CD4-positive, alpha-beta T cell treated with Interleukin-4 for 4 hours (primary cell): ENCODE data around the gene SMIM1.
"Not testable (repeated sequence)": the region's sequence is repeated elsewhere in the genome, so short reads cannot be mapped to it uniquely, and the experiment has no call there.

Source experiments
- DNase-seq: peaks from one replicate; pipeline ENCODE4 v3.0.0-alpha.2; 2020

The SMIM1 gene

GRCh38 chr1:3738943-3739342, 33.6 kb upstream of the SMIM1 start:
- DNase-seq = no peak

- no peak for DNase-seq
Observed at GRCh38 chr1:3740042-3740441, 32.5 kb upstream of the SMIM1 start.

GRCh38 chr1:3740752-3741151, 31.8 kb upstream of the SMIM1 start:
- DNase-seq = no peak

- no peak for DNase-seq
Observed at GRCh38 chr1:3741566-3742438, 30.7 kb upstream of the SMIM1 start.

- no peak for DNase-seq
Observed at GRCh38 chr1:3742439-3743298, 29.9 kb upstream of the SMIM1 start.

GRCh38 chr1:3743421-3743820, 29.1 kb upstream of the SMIM1 start:
- no peak for DNase-seq

- DNase-seq = no peak
Observed at GRCh38 chr1:3743826-3744225, 28.7 kb upstream of the SMIM1 start.

GRCh38 chr1:3744646-3745045, 27.9 kb upstream of the SMIM1 start:
- DNase-seq = no peak

GRCh38 chr1:3745071-3745470, 27.5 kb upstream of the SMIM1 start:
- DNase-seq = no peak

GRCh38 chr1:3745590-3746381, 26.8 kb upstream of the SMIM1 start:
- DNase-seq = no peak

GRCh38 chr1:3746389-3746829, 26.1 kb upstream of the SMIM1 start:
- no peak for DNase-seq

GRCh38 chr1:3746830-3747521, 25.6 kb upstream of the SMIM1 start:
- DNase-seq = peak; percentile 85

GRCh38 chr1:3747522-3747848, 25.1 kb upstream of the SMIM1 start:
- DNase-seq = no peak

GRCh38 chr1:3747903-3748302, 24.6 kb upstream of the SMIM1 start:
- no peak for DNase-seq

- not testable (repeated sequence) for DNase-seq
Observed at GRCh38 chr1:3748316-3748900, 24.1 kb upstream of the SMIM1 start.

GRCh38 chr1:3749512-3749911, 23.0 kb upstream of the SMIM1 start:
- DNase-seq = no peak

GRCh38 chr1:3750741-3751140, 21.8 kb upstream of the SMIM1 start:
- DNase-seq = no peak

GRCh38 chr1:3752400-3752945, 20.1 kb upstream of the SMIM1 start, which contains the start of gene CCDC27:
Gene CCDC27, plus strand, starts transcription at chr1:3752450. Its CDS starts 32 bp downstream, at chr1:3752482.
- DNase-seq = no peak

- no peak for DNase-seq
Observed at GRCh38 chr1:3753656-3754454, 18.7 kb upstream of the SMIM1 start.

GRCh38 chr1:3756394-3756793, 16.2 kb upstream of the SMIM1 start:
- DNase-seq = no peak

- no peak for DNase-seq
Observed at GRCh38 chr1:3759164-3759563, 13.4 kb upstream of the SMIM1 start.
